ENCODE results near the gene CRYM.
"Not testable (repeated sequence)": the region's sequence is repeated elsewhere in the genome, so short reads cannot be mapped to it uniquely, and the experiment has no call there.

The CRYM gene

GRCh38 chr16:21277045-21277926 is 804 bp downstream of the CRYM start:
- DNase-seq, result no peak

DNA sequence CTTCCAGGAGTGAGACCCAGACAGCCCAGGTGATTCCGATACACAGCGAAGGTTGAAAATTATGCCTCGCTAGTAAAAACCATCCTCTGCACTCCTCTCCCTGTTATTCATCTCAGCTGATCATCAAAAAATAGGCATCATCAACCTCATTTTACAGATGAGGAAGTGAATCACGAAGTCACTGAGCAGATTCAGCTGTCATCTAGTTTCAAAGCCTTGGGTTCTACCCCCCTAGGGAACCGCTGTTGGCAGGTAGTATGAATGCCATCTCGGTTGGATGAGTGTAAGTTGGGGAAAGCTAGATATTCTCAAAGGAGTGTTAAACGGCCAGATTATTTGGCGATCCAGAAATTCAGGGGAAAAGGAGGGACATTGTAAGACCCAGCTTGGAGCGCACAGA is 2.0 kb downstream of the CRYM start:
- DNase-seq, result no peak

DNA sequence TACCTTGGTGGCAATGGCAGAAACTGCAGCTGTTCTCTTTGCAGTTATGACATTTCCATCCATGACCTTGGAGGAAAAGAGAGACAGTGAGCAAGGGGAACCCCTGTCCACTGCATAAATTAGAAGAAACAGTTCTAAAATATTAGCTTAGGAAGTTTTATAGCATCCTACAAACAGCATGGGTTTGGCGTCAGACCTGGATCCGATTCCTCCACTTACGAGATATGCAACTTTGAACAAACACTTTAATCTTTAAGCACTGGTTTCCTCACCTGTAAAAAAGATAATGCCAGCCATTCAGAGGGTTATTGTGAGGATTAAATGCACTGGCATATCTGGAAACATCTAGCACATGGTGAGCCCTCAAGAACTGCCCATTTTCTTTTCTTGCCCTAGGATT is 2.6 kb downstream of the CRYM start:
- no peak for DNase-seq

DNA sequence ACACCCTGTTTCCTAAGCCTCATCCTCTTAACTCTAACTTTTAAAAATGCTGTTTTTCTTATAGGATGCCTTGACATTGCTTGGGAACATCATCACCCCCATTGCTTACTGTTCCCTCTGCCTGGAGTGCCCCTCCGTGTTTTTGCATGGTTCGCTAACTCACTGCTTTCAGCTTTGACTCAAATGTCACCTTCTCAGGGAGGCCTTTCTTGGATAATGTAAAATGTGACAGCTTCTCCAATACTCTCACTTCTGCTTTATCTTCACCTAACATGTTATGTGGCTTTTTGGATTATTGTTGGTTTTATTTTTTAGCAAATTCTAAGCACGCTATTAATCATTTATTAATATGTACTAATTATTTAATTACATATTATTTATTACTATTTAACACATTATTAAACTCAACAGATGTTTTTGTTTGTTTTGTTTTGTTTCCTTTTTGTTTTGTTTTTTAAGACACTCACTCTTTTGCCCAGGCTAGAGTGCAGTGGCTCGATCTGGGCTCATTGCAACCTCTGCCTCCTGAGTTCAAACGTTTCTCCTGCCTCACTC is 3.8 kb downstream of the CRYM start:
- no peak for DNase-seq

- not testable (repeated sequence) for DNase-seq
Measured at GRCh38 chr16:21272763-21273162, 5.3 kb downstream of the CRYM start.

- DNase-seq, result no peak
Measured at GRCh38 chr16:21272253-21272652, 5.8 kb downstream of the CRYM start.

GRCh38 chr16:21268236-21268635 is 9.9 kb downstream of the CRYM start:
- DNase-seq, result no peak

DNA sequence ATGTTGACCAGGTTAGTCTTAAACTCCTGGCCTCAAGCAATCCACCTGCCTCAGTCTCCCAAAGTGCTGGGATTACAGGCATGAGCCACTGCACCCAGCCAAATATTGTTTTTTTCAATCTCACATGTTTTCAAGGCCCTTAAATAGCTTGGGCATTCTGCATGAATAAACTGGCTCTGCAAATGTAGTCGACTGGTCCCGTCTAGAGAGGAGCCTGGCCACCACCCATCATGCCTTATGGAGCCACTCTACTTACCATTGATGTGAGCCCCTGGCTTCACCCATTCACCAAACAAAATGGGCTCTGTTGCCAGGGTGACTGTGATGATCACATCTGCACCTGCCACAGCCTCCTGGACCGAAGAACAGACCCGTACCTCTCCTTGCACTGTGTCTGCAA is 10.8 kb downstream of the CRYM start:
- no peak for DNase-seq

- DNase-seq, result no peak
Measured at GRCh38 chr16:21265104-21265837, 12.8 kb downstream of the CRYM start.

DNA sequence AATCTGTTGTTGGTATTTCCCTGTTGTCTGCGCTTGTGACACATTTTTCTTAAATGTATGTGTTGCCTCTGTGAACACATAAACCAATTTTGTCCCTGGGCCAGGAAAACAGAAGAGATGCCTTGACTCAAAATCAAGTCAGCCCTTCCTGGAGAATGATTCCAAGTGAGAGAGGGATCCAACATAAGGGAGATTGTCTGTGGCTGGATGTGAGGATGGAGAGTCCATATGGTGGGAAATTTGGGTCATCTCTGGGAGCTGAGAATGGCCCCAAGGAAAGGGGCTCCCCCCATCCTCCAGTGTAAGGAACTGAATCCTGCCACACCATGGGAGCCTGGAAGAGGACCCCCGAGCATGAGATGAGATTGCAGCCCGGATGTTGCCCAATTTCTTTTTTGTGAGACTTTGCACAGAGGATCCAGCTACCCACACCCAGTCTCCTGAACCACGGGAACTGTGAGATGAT is 13.5 kb downstream of the CRYM start:
- no peak for DNase-seq

DNA sequence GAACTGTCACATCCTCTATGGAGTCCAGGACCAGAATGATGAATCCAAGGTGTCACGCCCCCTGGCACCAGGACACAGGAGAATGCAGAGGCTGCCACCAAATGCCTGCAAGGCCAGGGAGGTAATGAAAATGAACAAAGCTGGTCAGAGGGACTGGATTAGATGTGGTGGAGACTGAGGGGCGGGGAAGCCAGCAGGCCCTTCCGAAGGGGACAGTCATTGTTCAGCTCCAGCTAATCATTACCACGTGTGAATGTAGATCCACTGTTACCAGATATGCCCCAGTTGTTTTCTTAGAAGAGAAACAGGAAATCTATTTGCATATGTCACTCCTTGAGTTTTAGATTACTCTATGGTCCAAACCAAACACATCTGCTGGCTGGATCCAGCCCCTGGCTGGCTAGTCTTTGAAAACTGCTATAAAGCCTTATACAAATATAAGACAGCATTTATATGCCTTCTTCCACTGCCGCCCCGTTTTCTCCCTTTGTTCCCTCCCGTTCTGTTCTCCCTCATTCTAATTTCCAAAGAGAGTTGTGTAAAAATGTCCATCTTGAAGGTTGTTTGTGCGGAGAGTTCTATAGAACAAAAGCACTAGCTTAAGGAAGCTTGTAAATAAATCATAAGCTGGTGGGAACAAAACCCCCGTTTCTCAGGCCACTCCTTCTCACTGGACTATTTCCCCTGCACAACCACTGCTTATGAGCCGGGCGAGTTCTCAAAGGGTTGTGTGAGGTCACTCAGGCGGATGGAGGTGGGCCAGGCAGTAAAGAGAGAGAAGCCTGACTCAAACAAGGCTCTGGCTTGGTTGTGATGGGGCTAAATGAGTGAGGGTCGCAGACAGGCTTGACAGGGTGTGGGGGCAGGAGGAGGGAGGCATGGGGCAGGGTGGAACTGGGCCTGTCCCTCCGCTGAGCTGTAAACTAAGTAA is 14.2 kb downstream of the CRYM start:
- no peak for DNase-seq

DNA sequence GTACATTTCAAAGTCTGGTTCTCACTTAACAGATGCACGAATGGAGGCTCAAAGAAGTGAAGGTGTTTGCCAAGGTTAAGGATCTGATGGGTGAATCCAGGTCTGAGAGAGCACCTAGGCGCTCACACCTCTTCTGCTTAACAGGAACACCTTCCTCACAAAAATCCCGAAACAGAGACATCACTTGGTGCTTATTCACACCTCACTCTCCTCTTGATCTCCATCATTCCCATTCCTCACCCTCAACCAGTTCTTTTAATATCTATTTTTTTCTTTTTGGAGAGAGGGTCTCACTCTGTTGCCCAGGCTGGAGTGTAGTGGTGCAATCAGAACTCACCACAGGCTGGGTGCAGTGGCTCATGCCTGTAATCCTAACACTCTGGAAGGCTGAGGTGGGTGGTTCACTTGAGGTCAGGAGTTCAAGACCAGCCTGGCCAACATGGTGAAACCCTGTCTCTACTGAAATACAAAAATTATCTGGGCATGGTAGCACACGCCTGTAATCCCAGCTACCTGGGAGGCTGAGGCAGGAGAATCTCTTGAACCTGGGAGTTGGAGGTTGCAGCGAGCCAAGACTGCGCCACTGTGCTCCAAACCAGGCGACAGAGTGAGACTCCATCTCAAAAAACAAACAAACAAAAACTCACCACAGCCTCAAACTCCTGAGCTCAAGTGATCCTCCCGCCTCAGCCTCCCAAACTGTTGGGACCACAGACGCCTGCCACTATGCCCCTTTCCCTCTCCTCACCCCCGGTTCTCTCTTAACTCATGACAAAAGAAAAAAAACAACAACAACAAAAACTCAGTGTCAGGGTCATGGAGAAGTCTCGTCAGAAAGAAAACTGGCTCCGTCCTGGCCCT is 15.1 kb downstream of the CRYM start:
- no peak for DNase-seq

GRCh38 chr16:21260870-21261791 is 17.0 kb downstream of the CRYM start:
- no peak for DNase-seq

- no peak for DNase-seq
Measured at GRCh38 chr16:21257284-21257683, 20.8 kb downstream of the CRYM start.

GRCh38 chr16:21256636-21257035 is 21.5 kb downstream of the CRYM start:
- DNase-seq, result no peak

DNA sequence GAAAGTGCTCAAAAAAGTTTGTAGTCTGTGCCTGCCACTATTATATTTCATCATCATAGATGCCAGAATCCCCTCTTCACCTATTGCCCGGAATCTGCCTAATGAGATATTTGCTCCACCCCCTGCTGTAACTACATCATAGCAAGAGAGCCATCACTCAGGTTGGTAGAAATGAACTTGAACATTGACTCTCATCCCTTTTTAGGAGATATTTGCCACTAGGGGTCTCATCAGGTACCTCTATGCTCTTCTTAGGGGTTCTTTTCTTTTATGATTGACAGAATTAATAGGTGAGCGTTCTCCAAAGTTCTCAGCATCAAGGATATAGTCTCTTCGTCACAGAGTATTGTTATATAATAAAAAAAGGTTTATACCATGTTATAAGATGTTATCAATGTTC is 24.6 kb downstream of the CRYM start:
- DNase-seq, result no peak

GRCh38 chr16:21250072-21250923 is 27.8 kb downstream of the CRYM start:
- DNase-seq, result no peak

DNA sequence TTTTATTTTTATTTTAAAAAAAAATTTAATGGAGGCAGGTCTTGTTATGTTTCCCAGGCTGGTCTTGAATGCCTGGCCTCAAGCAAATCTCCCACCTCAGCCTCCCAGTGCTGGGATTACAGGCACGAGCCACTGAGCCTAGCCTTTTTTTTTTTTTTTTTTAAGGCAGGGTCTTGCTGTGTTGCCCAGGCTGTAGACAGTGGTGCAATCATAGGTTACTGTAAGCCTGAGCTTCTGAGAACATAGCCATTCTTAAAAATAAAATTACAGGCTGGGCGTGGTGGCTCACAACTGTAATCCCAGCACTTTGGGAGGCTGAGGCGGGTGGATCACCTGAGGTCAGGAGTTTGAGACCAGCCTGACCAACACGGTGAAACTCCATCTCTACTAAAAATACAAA is 29.9 kb downstream of the CRYM start:
- DNase-seq, result not testable (repeated sequence)

- DNase-seq, result no peak
Measured at GRCh38 chr16:21244518-21245215, 33.4 kb downstream of the CRYM start.
